ENCODE results near the gene FGD2.

Gene FGD2, protein sequence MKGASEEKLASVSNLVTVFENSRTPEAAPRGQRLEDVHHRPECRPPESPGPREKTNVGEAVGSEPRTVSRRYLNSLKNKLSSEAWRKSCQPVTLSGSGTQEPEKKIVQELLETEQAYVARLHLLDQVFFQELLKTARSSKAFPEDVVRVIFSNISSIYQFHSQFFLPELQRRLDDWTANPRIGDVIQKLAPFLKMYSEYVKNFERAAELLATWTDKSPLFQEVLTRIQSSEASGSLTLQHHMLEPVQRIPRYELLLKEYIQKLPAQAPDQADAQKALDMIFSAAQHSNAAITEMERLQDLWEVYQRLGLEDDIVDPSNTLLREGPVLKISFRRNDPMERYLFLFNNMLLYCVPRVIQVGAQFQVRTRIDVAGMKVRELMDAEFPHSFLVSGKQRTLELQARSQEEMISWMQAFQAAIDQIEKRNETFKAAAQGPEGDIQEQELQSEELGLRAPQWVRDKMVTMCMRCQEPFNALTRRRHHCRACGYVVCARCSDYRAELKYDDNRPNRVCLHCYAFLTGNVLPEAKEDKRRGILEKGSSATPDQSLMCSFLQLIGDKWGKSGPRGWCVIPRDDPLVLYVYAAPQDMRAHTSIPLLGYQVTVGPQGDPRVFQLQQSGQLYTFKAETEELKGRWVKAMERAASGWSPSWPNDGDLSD

GRCh38 chr6:37005061-37005810 is at the start of gene FGD2:
TSS of gene FGD2 (plus strand) at chr6:37005655. CDS start at chr6:37005818, 163 bp downstream.
- no peak for FAIRE-seq

DNA sequence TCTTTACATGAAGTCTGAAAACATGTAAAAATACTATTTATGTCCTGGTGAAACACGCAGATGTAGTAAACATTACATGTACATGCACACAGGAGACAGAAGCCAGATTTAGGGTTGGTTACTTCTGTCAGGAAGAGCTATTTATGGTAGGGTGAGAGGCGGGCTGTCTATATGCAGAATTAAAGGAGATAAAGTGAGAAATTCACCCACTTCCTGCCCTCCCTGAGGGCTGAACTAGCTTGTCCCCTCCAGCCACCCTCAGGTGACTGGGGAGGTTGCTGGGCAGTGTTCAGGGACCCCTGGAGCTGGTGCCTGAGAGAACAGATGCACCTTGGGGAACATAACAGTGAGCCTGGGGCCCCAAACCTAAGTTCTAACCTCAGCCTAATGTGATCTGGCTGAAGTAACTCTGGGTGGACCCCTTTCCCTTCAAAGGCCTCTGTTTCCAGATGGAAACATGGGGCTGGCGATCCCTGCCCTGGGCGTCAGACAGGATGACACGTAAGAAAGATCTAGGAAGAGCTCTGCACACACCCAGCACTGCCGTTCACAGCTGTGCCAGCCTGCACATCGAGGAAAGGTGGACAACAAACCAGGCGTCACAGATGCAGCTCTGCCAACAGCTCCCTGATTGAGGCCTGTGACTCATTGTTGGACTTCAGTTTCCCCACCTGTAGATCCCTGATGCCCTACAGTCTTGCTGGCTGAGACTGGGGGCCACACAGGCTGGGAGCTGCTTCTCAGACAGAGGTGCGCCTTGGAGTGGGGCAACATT is 49.6 kb upstream of the FGD2 start:
- FAIRE-seq, result no peak

DNA sequence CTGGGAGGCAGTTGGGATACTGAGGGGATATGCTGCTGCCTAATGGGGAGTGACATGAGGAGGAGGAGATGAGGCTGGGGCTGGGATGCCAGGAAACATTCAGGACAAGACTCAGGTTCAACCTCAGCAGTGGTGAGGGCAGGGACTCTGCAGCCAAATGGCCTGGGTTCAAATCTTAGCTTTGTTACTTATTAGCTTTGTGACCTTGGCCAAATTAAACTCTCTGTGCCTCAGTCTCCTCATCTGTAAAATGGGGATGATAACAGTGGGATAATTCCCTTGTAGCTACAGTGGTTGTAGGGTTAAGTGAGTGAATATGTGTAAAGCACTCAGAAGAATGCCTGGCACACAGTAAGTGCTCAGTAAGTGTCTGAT is 49.0 kb upstream of the FGD2 start:
- no peak for FAIRE-seq

DNA sequence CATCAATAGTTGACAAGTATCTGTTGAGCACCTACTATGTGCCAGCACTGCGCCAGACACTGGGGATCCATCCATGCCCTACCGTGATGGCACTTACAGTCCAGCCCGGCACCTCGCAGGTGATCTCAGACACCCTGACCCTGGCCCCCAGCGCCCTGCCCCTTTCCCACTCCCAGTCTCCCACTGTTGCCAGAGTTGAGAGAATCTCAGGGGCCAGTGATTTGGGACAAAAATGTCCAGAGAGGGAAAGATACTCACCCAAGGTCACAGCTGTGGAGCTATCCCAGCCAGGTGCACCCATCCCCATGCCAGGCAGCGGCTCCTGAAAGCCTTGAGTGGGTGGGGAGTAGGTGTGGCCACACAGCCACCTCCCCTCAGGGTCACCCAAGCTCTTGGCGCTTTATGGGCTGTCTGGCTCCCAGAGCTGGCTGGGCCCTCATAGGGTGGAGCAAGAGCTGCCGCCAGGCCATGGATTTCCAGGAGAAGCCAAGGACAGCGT is 47.6 kb upstream of the FGD2 start:
- no peak for FAIRE-seq

DNA sequence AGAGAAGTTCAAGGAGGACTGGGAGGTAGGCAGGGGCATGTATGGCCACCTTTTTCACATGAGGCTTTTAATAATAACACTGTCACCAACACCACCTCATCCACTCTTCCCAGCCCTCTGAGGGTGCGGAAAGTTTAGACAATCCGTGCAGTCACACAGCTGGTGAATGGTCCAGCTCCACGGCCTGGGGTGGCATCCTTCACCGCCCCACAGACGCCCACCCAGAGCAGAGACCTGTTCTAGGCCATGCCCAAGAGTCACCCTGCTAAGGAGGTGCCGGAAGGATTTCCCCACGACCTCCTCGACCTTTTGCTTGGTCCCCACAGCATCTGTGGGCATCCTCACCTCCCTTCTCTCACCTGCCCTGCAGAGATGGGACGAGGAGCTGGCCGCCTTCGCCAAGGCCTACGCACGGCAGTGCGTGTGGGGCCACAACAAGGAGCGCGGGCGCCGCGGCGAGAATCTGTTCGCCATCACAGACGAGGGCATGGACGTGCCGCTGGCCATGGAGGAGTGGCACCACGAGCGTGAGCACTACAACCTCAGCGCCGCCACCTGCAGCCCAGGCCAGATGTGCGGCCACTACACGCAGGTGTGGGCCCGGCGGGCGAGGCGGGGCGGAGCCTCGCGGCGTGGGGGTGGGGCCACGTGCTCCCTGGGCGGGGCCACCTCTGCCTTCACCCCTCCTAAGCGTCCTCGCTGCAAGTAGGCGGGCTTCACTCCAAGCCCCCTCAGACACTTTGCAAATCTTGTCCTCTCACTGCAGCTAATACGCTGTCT is 46.5 kb upstream of the FGD2 start:
- no peak for FAIRE-seq

- no peak for FAIRE-seq
Observed at GRCh38 chr6:36959555-36960250, 45.8 kb upstream of the FGD2 start.

DNA sequence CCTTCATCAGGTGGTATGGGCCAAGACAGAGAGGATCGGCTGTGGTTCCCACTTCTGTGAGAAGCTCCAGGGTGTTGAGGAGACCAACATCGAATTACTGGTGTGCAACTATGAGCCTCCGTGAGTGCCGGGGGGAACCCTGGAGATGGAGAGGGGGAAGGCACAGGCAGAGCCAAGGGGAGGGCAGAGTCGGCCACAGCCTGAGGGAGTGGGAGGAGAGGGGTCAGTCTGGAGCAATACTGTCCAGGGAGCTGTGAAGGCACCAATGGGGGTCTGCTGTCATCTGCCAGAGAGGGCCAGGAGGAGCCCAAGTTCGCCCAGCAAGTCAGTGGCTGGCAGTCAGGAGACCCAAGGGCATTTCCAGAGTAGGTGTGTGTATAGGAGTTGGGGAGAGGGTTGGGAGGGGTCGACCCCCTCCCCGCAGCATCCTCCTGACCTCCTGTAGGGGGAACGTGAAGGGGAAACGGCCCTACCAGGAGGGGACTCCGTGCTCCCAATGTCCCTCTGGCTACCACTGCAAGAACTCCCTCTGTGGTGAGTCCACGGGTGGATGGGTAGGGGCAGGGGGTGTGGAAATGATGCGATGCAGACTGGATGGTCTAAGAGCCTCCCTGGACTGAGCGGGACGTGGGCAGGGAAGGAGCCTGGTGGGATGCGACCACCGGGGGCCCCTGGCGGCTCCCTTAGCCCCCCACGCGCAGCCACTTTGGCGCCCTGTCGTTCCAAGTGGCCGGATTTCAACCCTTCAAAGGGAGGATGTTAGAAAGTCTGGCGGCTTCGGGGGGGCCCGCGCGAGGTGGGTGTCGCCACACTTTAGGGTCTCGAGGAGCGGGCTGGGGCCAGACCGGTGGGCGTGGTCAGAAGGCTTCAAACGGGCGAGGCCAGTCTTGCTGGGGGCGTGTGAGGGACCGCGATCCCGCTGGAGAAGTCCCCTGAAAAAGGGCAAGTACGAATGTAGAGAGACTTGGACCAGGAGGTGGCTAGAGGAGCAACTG is 43.7 kb upstream of the FGD2 start:
- no peak for FAIRE-seq

DNA sequence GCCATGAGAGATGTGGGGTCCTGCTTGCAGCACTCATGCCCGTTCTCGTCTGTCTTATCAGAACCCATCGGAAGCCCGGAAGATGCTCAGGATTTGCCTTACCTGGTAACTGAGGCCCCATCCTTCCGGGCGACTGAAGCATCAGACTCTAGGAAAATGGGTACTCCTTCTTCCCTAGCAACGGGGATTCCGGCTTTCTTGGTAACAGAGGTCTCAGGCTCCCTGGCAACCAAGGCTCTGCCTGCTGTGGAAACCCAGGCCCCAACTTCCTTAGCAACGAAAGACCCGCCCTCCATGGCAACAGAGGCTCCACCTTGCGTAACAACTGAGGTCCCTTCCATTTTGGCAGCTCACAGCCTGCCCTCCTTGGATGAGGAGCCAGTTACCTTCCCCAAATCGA is 42.6 kb upstream of the FGD2 start:
- FAIRE-seq, result no peak

DNA sequence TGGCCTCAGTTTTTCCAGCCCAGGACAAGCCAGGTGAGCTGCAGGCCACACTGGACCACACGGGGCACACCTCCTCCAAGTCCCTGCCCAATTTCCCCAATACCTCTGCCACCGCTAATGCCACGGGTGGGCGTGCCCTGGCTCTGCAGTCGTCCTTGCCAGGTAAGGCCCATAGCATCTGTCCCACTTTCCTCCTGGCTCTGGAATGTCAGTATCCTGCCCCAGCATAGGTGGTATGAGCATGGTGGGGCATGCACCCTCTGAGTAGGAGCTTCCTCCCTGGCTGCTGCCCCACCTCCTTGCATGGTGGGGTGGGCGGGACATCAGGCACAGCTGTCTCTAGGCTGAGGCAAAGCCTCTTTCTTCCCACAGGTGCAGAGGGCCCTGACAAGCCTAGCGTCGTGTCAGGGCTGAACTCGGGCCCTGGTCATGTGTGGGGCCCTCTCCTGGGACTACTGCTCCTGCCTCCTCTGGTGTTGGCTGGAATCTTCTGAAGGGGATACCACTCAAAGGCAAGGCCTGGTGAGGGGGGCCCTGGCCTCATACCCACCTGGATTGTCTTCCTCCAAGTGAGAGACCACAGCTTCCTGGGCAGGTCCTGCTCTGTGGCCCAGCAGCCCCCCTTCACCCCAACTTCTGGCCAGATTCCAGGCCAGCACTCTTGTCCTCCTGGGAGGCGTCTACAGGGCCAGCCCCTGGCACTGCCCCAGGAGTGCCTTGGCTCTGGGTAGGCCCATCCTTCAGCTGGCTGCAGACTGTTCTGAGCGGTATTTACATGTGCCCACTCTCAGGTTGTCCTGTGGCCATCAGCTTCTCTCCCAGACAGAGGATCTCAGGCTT is 41.8 kb upstream of the FGD2 start:
- no peak for FAIRE-seq

- no peak for FAIRE-seq
Observed at GRCh38 chr6:36964349-36964748, 41.1 kb upstream of the FGD2 start.

DNA sequence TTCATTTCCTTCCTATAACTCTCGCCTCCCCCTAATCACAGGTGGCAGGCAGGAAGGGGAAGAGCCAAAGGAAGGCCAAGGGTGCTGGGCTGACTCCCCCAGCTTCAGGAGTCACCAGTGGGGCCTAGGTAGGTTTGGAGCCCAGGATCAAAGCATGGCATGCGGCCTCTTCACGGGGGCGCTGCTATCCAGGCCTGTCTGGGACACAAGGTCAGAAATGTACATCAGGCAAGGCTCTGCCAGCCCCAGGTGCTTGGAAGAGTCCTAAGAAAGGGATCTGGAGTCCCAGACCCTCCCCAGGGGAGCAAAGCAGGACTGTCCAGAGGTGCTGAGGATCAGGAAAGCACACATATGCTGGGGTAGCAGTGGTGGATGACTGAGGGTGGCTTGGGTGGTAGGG is 40.5 kb upstream of the FGD2 start:
- no peak for FAIRE-seq

- no peak for FAIRE-seq
Observed at GRCh38 chr6:36967301-36967700, 38.2 kb upstream of the FGD2 start.

DNA sequence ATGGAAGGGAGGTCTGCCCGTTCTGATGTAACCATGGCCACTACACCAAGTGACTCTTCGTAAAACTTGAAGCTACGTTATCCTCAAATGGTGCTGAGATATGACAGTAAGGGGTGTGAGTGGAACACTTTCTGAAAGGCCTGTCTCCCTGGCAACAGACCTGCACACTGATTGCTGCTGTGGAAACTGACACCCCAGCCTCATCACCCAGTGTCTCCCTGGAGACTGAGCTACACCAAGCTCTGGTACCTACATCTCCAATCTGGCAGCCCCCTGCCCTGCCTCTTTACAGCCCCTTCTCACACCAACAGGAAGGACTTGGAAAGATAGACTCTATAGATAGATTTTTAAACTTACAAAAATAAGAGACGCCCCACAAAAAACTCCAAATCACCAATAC is 37.7 kb upstream of the FGD2 start:
- no peak for FAIRE-seq

DNA sequence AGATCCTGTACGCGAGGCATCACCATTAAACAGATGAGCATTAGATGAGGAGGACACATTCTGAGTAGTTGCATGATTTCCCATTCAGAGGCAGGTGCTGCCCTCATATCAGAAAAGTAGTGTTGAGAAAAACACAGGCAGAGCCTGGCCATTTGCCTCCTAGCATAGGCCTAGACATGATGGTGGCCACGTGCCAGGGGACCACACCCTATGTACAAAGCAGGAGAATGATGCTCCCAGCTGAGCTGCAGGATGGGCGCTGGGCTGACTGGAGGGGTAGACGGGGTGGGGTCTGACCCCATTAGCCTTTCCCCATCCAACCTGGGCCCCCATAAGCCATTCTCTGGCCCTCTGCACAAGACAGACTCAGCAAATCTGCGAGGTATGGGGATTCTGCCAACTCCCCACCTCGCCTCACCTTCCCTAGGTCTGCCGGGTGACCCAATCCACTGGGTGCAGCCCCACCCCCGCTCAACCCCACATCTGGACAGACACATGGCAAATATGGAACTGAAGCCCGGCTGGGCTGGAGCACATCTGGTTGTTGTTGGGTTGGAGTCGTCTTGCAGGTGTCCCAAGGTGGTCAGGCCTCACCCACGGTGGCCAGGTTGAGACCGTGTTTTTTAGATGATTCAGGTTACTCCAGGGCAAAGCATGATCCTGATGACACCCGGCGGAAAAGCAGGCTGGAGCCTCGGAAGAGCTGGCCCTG is 37.0 kb upstream of the FGD2 start:
- FAIRE-seq, result no peak

- FAIRE-seq, result no peak
Observed at GRCh38 chr6:36969240-36969691, 36.2 kb upstream of the FGD2 start.

GRCh38 chr6:36969988-36970891 is 35.2 kb upstream of the FGD2 start:
- no peak for FAIRE-seq

All from islet of Langerhans (tissue), 1 donor.